H9 (cell line): Measurements from ENCODE around the gene NRBF2. TPM values are rescaled to one million over a fixed set of nuclear protein-coding genes. Genes with fewer than 3 reads are reported as not detected.

Source experiments
- DNase-seq: peaks from one replicate; pipeline ENCODE4 v3.0.0-alpha.2; 2017
- H2AFZ ChIP-seq: one replicate; pipeline ENCODE4 v1.6.1; 2013; ENCODE audit warnings: mild to moderate bottlenecking, low read length, control low read depth, moderate library complexity
- H2AK5ac ChIP-seq: 2 replicates; pipeline ENCODE4 v1.6.1; 2013; ENCODE audit warnings: low read length, control low read depth, mixed read lengths; ENCODE audit not compliant: insufficient read length
- H2BK120ac ChIP-seq: one replicate; pipeline ENCODE4 v1.6.1; 2013; ENCODE audit warnings: low read depth, mild to moderate bottlenecking, low read length, control low read depth, inconsistent platforms; ENCODE audit not compliant: poor library complexity, severe bottlenecking
- H2BK12ac ChIP-seq: 2 replicates; pipeline ENCODE4 v1.6.1; 2013; ENCODE audit warnings: low read length, control low read depth, mixed read lengths, low read depth; ENCODE audit not compliant: insufficient read length
- H2BK15ac ChIP-seq: 2 replicates; pipeline ENCODE4 v1.6.1; 2013; ENCODE audit warnings: low read depth, low read length, control low read depth
- H2BK20ac ChIP-seq: one replicate; pipeline ENCODE4 v1.6.1; 2013; ENCODE audit warnings: low read depth, mild to moderate bottlenecking, low read length, control low read depth, inconsistent platforms; ENCODE audit not compliant: poor library complexity, severe bottlenecking
- H2BK5ac ChIP-seq: 2 replicates; pipeline ENCODE4 v1.6.1; 2013; ENCODE audit warnings: low read length, control low read depth, mixed read lengths; ENCODE audit not compliant: insufficient read length
- H3K14ac ChIP-seq: 2 replicates; pipeline ENCODE4 v1.6.1; 2013; ENCODE audit warnings: low read length, control low read depth; ENCODE audit not compliant: insufficient read depth
- H3K18ac ChIP-seq: 2 replicates; pipeline ENCODE4 v1.6.1; 2013; ENCODE audit warnings: low read depth, mild to moderate bottlenecking, mixed read lengths, low read length, control low read depth; ENCODE audit not compliant: insufficient read length
- H3K23ac ChIP-seq: 2 replicates; pipeline ENCODE4 v1.6.1; 2013; ENCODE audit warnings: low read length, control low read depth, mixed read lengths, low read depth; ENCODE audit not compliant: insufficient read length
- H3K23me2 ChIP-seq: 2 replicates; pipeline ENCODE4 v1.6.1; 2013; ENCODE audit warnings: low read depth, mild to moderate bottlenecking, mixed read lengths, low read length, control low read depth; ENCODE audit not compliant: insufficient read length, poor library complexity, severe bottlenecking
- H3K27ac ChIP-seq: 2 replicates; pipeline ENCODE4 v1.5.1; 2013; ENCODE audit warnings: low read length, control low read depth, mixed read lengths, low read depth; ENCODE audit not compliant: insufficient read length
- H3K27me3 ChIP-seq: 2 replicates; pipeline ENCODE4 v1.6.1; 2013; ENCODE audit warnings: low read length, control low read depth, inconsistent platforms; ENCODE audit not compliant: insufficient read depth
- H3K4ac ChIP-seq: 2 replicates; pipeline ENCODE4 v1.6.1; 2013; ENCODE audit warnings: low read depth, mild to moderate bottlenecking, control low read depth, inconsistent platforms, low read length, moderate library complexity
- H3K4me1 ChIP-seq: 2 replicates; pipeline ENCODE4 v1.6.1; 2013; ENCODE audit warnings: low read length, control low read depth, inconsistent platforms; ENCODE audit not compliant: insufficient read depth
- H3K4me2 ChIP-seq: 2 replicates; pipeline ENCODE4 v1.6.1; 2013; ENCODE audit warnings: low read length, control low read depth, mixed read lengths; ENCODE audit not compliant: insufficient read length, insufficient read depth
- H3K56ac ChIP-seq: 2 replicates; pipeline ENCODE4 v1.6.1; 2013; ENCODE audit warnings: low read depth, mild to moderate bottlenecking, mixed read lengths, low read length, control low read depth; ENCODE audit not compliant: insufficient read length
- H3K79me1 ChIP-seq: 2 replicates; pipeline ENCODE4 v1.6.1; 2013; ENCODE audit warnings: low read depth, mild to moderate bottlenecking, moderate library complexity, low read length, control low read depth, inconsistent platforms; ENCODE audit not compliant: insufficient read depth, poor library complexity, severe bottlenecking
- H3K79me2 ChIP-seq: 2 replicates; pipeline ENCODE4 v1.6.1; 2013; ENCODE audit warnings: low read length, control low read depth, inconsistent platforms; ENCODE audit not compliant: insufficient read depth
- H3K9ac ChIP-seq: 2 replicates; pipeline ENCODE4 v1.6.1; 2013; ENCODE audit warnings: low read length, control low read depth, mixed read lengths; ENCODE audit not compliant: insufficient read length; ENCODE audit errors: extremely low read depth
- H3K9me3 ChIP-seq: one replicate; pipeline ENCODE4 v1.6.1; 2013; ENCODE audit warnings: low read depth, low read length, inconsistent platforms; ENCODE audit not compliant: control insufficient read depth
- H3T11ph ChIP-seq: one replicate; pipeline ENCODE4 v1.6.1; 2013; ENCODE audit warnings: mild to moderate bottlenecking, low read length, control low read depth, inconsistent platforms
- H4K20me1 ChIP-seq: one replicate; pipeline ENCODE4 v1.6.1; 2013; ENCODE audit not compliant: control insufficient read depth, insufficient read length, insufficient read depth
- H4K5ac ChIP-seq: 2 replicates; pipeline ENCODE4 v1.6.1; 2013; ENCODE audit warnings: low read depth, mild to moderate bottlenecking, mixed read lengths, low read length, control low read depth; ENCODE audit not compliant: insufficient read length
- H4K8ac ChIP-seq: replicated peaks from 2 replicates; pipeline ENCODE4 v1.6.1; 2013; ENCODE audit warnings: low read length, control low read depth, mixed read lengths, low read depth; ENCODE audit not compliant: insufficient read length
- H4K91ac ChIP-seq: 2 replicates; pipeline ENCODE4 v1.6.1; 2013; ENCODE audit warnings: low read depth, mild to moderate bottlenecking, moderate library complexity, mixed read lengths, low read length, control low read depth; ENCODE audit not compliant: insufficient read length
- H3K27ac Mint-ChIP-seq, 3 experiments: 2 replicates in 2 of 3; 3 replicates in 1 of 3; pipeline ENCODE4 v1.8.0; 2020 to 2021; ENCODE audit warnings: mixed read lengths in 3 of 3, mild to moderate bottlenecking in 1 of 3, moderate library complexity in 1 of 3
- H3K27me3 Mint-ChIP-seq: 2 replicates; pipeline ENCODE4 v1.8.0; 2021; ENCODE audit warnings: low read depth, mild to moderate bottlenecking, moderate library complexity, mixed read lengths
- H3K36me3 Mint-ChIP-seq, 3 experiments: 2 replicates in 2 of 3; 3 replicates in 1 of 3; pipeline ENCODE4 v1.8.0; 2020 to 2021; ENCODE audit warnings: low read depth in 3 of 3, mixed read lengths in 3 of 3; ENCODE audit not compliant: insufficient read depth in 1 of 3
- H3K4me1 Mint-ChIP-seq, 2 experiments: 2 replicates each; pipeline ENCODE4 v1.8.0; 2020; ENCODE audit warnings: mixed read lengths in 2 of 2
- H3K4me3 Mint-ChIP-seq, 2 experiments: 2 replicates in 1 of 2; 3 replicates in 1 of 2; pipeline ENCODE4 v1.8.0; 2020 to 2021; ENCODE audit warnings: mild to moderate bottlenecking in 2 of 2, mixed read lengths in 2 of 2, moderate library complexity in 1 of 2
- H3K9me3 Mint-ChIP-seq, 2 experiments: 2 replicates in 1 of 2; 3 replicates in 1 of 2; pipeline ENCODE4 v1.8.0; 2020; ENCODE audit warnings: mild to moderate bottlenecking in 2 of 2, mixed read lengths in 2 of 2, moderate library complexity in 1 of 2
- WGBS: extraction: QIAGEN DNeasy Blood & Tissue Kit; methylation state at CpG from one replicate; pipeline ENCODE4 v1.1.7; 2013; ENCODE audit warnings: missing lambda C conversion rate, low lambda C conversion rate, mixed read lengths; ENCODE audit not compliant: insufficient read length; ENCODE audit errors: extremely low coverage; 5-methylcytosine and 5-hydroxymethylcytosine counted together
- total RNA-seq: library from RNA; stranded (reverse); gene quantifications from 2 replicates; pipeline ENCODE4 v1.2.1, GENCODE V29; 2021
- TF ChIP-seq, protein P1 (sequence below): fragments of 200-600 bp; sonication (generic); conservative IDR thresholded peaks from 3 replicates; pipeline ENCODE4 v1.8.0; 2021; ENCODE audit warnings: antibody characterized with exemption, mild to moderate bottlenecking

The NRBF2 gene
- total RNA-seq, 1 experiment from 2014 or later: 30.1 TPM

DNA sequence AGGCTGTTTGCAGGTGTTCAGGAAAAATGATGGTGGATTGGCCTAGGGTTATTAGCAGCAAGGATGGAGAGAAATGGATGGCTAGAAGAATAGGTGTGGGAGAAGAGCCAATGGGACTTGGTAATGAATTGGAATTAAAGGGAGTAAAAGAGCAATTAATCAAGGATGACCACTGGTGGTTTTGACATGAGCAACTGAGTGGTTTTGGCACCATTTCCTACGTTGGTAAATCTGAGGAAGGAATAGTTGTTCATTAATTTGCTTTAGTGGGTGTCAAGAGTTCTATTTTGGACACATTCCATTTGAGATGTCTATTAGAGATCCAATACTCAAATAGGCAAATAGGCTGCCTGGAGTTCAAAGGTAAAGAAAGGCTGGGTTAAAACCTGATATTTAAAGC lies 38.2 kb upstream of the NRBF2 start:
- no peaks in the 10 kb centered on the region for H3K36me3 Mint-ChIP-seq
- H2AK5ac ChIP-seq: no peak overlapping the region
- H4K5ac ChIP-seq: no peak overlapping the region
- no peak for DNase-seq
- no peak overlapping the region for H2BK5ac ChIP-seq
- H3K4me1 ChIP-seq: no peaks in the 10 kb centered on the region
- no peak overlapping the region for H3K27ac ChIP-seq
- no peaks in the 10 kb centered on the region for H4K20me1 ChIP-seq
- no peaks in the 10 kb centered on the region for H3K27me3 Mint-ChIP-seq
- no peak overlapping the region for H3K23ac ChIP-seq
- H3K14ac ChIP-seq: no peak overlapping the region
- no peak overlapping the region for H3K27ac Mint-ChIP-seq
- H2BK20ac ChIP-seq: no peak overlapping the region
- H2AFZ ChIP-seq: no peak overlapping the region
- H3K18ac ChIP-seq: no peak overlapping the region
- H3K4me1 Mint-ChIP-seq: no peaks in the 10 kb centered on the region
- no peak overlapping the region for H2BK120ac ChIP-seq
- H3K79me2 ChIP-seq: no peaks in the 10 kb centered on the region
- H4K91ac ChIP-seq: no peak overlapping the region
- no peaks in the 10 kb centered on the region for H3K9me3 ChIP-seq
- no CpG with 5 or more reads among the region's 1 CpG for WGBS
- TF ChIP-seq, protein P1, sequence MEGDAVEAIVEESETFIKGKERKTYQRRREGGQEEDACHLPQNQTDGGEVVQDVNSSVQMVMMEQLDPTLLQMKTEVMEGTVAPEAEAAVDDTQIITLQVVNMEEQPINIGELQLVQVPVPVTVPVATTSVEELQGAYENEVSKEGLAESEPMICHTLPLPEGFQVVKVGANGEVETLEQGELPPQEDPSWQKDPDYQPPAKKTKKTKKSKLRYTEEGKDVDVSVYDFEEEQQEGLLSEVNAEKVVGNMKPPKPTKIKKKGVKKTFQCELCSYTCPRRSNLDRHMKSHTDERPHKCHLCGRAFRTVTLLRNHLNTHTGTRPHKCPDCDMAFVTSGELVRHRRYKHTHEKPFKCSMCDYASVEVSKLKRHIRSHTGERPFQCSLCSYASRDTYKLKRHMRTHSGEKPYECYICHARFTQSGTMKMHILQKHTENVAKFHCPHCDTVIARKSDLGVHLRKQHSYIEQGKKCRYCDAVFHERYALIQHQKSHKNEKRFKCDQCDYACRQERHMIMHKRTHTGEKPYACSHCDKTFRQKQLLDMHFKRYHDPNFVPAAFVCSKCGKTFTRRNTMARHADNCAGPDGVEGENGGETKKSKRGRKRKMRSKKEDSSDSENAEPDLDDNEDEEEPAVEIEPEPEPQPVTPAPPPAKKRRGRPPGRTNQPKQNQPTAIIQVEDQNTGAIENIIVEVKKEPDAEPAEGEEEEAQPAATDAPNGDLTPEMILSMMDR: no peak
- no peak overlapping the region for H3K4ac ChIP-seq
- H3K9me3 Mint-ChIP-seq: no peaks in the 10 kb centered on the region; a peak in 2 of 5 replicates
- no peak overlapping the region for H4K8ac ChIP-seq
- no peak overlapping the region for H3K9ac ChIP-seq
- H3K79me1 ChIP-seq: no peaks in the 10 kb centered on the region
- no peaks in the 10 kb centered on the region for H3K23me2 ChIP-seq
- no peak overlapping the region for H2BK15ac ChIP-seq
- no peak overlapping the region for H3K4me2 ChIP-seq
- H3K56ac ChIP-seq: no peak overlapping the region
- H3K4me3 Mint-ChIP-seq: no peak overlapping the region
- H3K27me3 ChIP-seq: no peaks in the 10 kb centered on the region
- no peak overlapping the region for H2BK12ac ChIP-seq
- H3T11ph ChIP-seq: no peak overlapping the region
